ENCODE results near the gene MRPS2.

The MRPS2 gene

GRCh38 chr9:135504262-135505243, 4.1 kb downstream of the MRPS2 start:
- H3K9me3 ChIP-seq, result peaks cover 0 to 10% (median 4%) of the 10 kb centered on the region in 3 donors
- H3K27ac ChIP-seq, result no peak overlapping the region
- peak; percentile 55 to 66 for TF ChIP-seq CTCF (IDR thresholded peaks at IDR 0.05)
- no peak overlapping the region for H3K4me3 ChIP-seq
- peak; percentile 55 to 69 for DNase-seq
- H3K36me3 ChIP-seq, result peaks cover 13 to 40% (median 32%) of the 10 kb centered on the region in 3 donors
- peaks cover 3 to 27% (median 15%) of the 10 kb centered on the region in 4 donors for H3K4me1 ChIP-seq
- H3K27me3 ChIP-seq, result no peaks in the 10 kb centered on the region
- intact Hi-C loops (cut with DNase I; ENCODE audit: low total_unique reads), result no loop called here

GRCh38 chr9:135505406-135506187, 5.1 kb downstream of the MRPS2 start:
- peaks cover 0 to 10% (median 4%) of the 10 kb centered on the region in 3 donors for H3K9me3 ChIP-seq
- no peaks in the 10 kb centered on the region for H3K27me3 ChIP-seq
- DNase-seq, result peak in 1 of 2 donors; percentile 63
- peaks cover 13 to 40% (median 32%) of the 10 kb centered on the region in 3 donors for H3K36me3 ChIP-seq
- H3K4me3 ChIP-seq, result no peak overlapping the region
- peaks cover 3 to 20% (median 15%) of the 10 kb centered on the region in 4 donors for H3K4me1 ChIP-seq
- no peak for TF ChIP-seq CTCF (IDR thresholded peaks at IDR 0.05)
- no peak overlapping the region for H3K27ac ChIP-seq
- intact Hi-C loops (cut with DNase I; ENCODE audit: low total_unique reads), result no loop called here

GRCh38 chr9:135506327-135507103, 6.0 kb downstream of the MRPS2 start:
- TF ChIP-seq CTCF (IDR thresholded peaks at IDR 0.05), result no peak
- H3K27ac ChIP-seq, result no peak overlapping the region
- peaks cover 0 to 16% (median 10%) of the 10 kb centered on the region in 4 donors for H3K4me1 ChIP-seq
- DNase-seq, result peak in 1 of 2 donors; percentile 53
- H3K9me3 ChIP-seq, result peaks cover 0 to 10% (median 4%) of the 10 kb centered on the region in 3 donors
- H3K4me3 ChIP-seq, result no peak overlapping the region
- H3K27me3 ChIP-seq, result no peaks in the 10 kb centered on the region
- intact Hi-C loops (cut with DNase I; ENCODE audit: low total_unique reads), result no loop called here
- H3K36me3 ChIP-seq, result peaks cover 13 to 40% (median 32%) of the 10 kb centered on the region in 3 donors

- Histone ChIP-seq H3K27ac (no peak overlapping the region), H3K4me1 (peaks cover 0 to 8% (median 2%) of the 10 kb centered on the region in 4 donors), H3K36me3 (peaks cover 13 to 32% (median 28%) of the 10 kb centered on the region in 3 donors), H3K9me3 (peaks cover 0 to 10% (median 4%) of the 10 kb centered on the region in 3 donors), H3K27me3 (no peaks in the 10 kb centered on the region), H3K4me3 (no peak overlapping the region)
- TF ChIP-seq CTCF (IDR thresholded peaks at IDR 0.05), result no peak
- intact Hi-C loops (cut with DNase I; ENCODE audit: low total_unique reads), result no loop called here
- DNase-seq, result peak in 1 of 2 donors; percentile 52
These were observed 6.9 kb downstream of the MRPS2 start for GRCh38 chr9:135507104-135508035.
